GM18951 (cell line): ENCODE results near the gene SRRM1.
"Not testable (repeated sequence)": the region's sequence is repeated elsewhere in the genome, so short reads cannot be mapped to it uniquely, and the experiment has no call there.

Experiments
- POLR2A ChIP-seq: IDR thresholded peaks from 4 replicates; pipeline ENCODE4 v1.6.1; 2011; ENCODE audit warnings: mild to moderate bottlenecking; ENCODE audit not compliant: insufficient read length, insufficient read depth; ENCODE audit errors: extremely low read depth
- in situ Hi-C: fragments of 300-500 bp; cut with MboI; formaldehyde crosslinking; loops from one replicate; pipeline ENCODE4 v1.12.0; 2022; ENCODE audit warnings: low sequenced_read_pairs, mixed read lengths, inconsistent platforms; ENCODE audit not compliant: unreplicated experiment

Gene SRRM1

DNA sequence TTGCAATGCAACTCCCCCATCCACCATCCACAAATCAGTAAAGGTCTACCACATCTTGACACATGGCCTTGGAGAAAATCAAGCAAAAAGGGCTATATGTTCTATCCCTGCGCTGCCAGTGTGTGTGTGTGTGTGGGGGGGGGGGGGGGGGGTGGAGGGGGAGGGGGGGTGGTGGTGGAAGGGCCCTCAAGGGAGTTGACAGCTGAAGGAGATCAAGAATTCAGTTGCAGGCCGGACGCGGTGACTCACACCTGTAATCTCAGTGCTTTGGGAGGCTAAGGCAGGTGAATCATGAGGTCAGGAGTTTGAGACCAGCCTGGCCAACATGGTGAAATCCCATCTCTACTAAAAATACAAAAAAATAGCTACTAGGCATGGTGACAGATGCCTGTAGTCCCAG is 64.6 kb downstream of the SRRM1 start:
- TF ChIP-seq POLR2A = no peak
- in situ Hi-C loops = no loop called here

DNA sequence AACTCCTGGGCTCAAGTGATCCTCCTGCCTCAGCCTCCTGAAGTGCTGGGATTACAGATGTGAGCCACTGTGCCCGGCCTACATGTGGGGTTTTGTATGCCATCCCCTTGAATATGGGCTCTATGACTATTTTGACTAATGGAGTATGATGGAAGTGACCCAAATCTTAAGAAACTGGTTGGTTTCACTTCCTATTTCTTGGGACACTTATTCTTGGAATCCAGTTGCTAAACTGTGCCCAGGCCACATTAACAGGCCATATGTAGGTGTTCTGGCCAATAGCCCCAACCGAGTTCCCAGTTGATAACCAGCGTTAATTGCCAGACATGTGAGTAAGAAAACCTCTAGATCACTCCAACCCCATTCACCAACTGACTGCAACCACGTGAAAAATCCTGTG is 65.8 kb downstream of the SRRM1 start:
- TF ChIP-seq POLR2A = no peak
- in situ Hi-C loops = no loop called here

DNA sequence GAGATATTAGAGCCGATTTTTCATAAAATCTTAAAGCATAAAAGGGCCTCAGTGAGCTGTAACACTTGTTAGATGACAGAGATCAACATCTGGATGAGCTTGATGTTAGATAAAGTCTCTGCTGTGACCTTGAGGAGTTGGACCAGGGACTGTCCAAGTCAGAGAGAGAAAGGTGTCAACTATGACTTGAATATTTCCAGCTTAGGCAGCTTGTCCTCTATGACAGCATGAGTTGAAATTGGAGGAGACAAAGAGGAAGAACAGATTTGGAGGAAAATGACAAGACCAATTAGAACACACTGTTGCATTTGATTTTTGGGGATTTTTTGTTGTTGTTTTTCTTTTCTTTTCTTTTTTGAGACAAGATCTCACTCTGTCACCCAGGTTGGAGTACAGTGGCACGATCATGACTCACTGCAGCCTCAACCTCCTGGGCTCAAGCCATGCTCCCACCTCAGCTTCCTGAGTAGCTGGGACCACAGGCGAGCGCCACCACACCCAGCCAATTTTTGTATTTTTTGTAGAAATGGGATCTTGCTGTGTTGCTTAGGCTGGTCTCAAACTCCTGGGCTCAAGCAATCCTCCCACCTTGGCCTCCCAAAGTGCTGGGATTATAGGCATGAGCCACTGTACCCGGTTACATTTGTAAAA is 66.8 kb downstream of the SRRM1 start:
- in situ Hi-C loops = no loop called here
- TF ChIP-seq POLR2A = no peak

- in situ Hi-C loops = no loop called here
- TF ChIP-seq POLR2A = no peak
These were observed 68.2 kb downstream of the SRRM1 start for GRCh38 chr1:24711329-24711728.

- in situ Hi-C loops = no loop called here
- TF ChIP-seq POLR2A = no peak
These were observed 70.1 kb downstream of the SRRM1 start for GRCh38 chr1:24713176-24713575.

DNA sequence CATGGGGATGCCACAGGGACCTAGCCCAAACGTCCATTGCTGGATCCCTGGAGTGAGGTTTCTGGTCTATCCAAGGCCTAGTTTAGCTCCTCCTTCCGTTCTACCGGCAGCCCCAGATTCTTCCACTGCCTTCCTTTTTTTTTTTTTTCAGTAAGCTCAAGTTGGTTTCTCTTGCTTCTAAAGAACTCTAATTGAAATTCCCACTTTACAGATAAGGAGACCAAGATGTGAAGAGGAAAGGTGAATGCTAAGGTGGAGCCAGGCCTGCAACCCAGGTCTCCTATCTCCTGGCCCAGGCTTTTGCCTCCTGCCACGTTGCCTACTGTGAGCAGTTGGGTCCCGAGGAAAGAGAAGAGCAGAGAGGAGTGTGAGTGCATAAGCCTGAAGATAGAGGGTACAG is 70.6 kb downstream of the SRRM1 start:
- no peak for TF ChIP-seq POLR2A
- in situ Hi-C loops = no loop called here

- in situ Hi-C loops = no loop called here
- no peak for TF ChIP-seq POLR2A
These were observed 71.9 kb downstream of the SRRM1 start for GRCh38 chr1:24714859-24715520.

GRCh38 chr1:24715658-24716057 is 72.6 kb downstream of the SRRM1 start:
- in situ Hi-C loops = no loop called here
- no peak for TF ChIP-seq POLR2A

DNA sequence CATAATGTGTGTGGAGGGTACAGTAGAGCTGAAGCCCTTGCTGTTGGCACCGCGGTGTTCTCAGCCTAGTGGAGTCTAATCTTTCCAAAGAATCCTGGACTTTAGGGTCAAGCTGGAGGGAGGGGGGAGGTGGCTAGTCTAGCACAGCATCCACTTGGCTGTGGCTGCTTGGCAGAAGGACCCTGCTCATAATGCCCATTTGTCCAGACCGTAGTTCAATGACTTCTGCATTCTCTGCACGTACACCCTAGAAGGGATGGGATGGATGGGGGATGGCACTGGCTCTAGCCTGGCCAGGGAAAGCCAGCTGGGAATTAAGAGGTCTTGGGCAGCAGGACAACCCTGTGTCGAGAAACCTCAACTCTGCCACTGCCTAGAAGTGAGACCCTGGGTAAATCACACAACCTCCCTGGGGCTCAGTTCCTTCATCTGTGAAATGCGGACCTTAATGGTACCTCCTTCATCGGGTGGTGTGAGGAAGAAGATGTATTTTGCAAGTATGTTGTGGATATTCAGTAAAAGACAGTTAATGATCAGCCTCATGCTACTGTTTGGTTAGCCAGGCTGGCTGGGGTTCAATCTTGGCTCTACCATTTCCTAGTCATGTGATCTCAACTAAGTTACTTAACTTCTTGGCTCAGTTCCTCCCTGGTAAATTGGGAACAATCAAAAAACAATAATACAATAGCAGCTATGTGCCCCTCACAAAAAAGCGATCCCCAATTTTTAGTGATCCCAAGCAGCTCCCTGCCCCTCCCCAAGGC is 75.0 kb downstream of the SRRM1 start:
- in situ Hi-C loops = no loop called here
- no peak for TF ChIP-seq POLR2A

GRCh38 chr1:24720152-24720551 is 77.0 kb downstream of the SRRM1 start:
- TF ChIP-seq POLR2A = no peak
- in situ Hi-C loops = no loop called here

DNA sequence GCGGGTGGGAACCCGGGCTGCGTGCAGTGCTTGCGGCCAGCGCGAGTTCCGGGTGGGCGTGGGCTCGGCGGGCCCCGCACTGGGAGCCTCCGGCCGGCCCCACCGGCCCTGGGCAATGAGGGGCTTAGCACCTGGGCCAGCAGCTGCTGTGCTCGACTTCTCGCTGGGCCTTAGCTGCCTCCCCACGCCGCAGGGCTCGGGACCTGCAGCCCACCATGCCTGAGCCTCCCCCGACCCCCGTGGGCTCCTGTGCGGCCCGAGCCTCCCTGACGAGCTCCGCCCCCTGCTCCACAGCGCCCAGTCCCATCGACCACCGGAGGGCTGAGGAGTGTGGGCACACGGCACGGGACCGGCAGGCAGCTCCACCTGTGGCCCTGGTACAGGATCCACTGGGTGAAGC is 78.4 kb downstream of the SRRM1 start:
- in situ Hi-C loops = no loop called here
- TF ChIP-seq POLR2A = no peak

- in situ Hi-C loops = not testable (repeated sequence)
These were observed 79.3 kb downstream of the SRRM1 start for GRCh38 chr1:24722073-24723035.
